22Rv1 (cell line): Measurements from ENCODE around the gene KCNJ1.

Experiments used
- H3K27ac ChIP-seq: fragments of 450-650 bp; 2 replicates; pipeline ENCODE4 v1.5.1; 2017
- CTCF ChIP-seq: fragments of 450-650 bp; IDR thresholded peaks from 2 replicates; pipeline ENCODE4 v1.5.1; 2017; ENCODE audit warnings: mild to moderate bottlenecking
- ZFX ChIP-seq: fragments of 450-650 bp; IDR thresholded peaks from 2 replicates; pipeline ENCODE4 v1.6.1; 2017; ENCODE audit warnings: antibody characterized with exemption, borderline replicate concordance

Gene KCNJ1

GRCh38 chr11:128905345-128906184, 38.5 kb upstream of the KCNJ1 start:
- peak; percentile 71 for TF ChIP-seq CTCF
- no peak for TF ChIP-seq ZFX
- no peak overlapping the region for H3K27ac ChIP-seq

- TF ChIP-seq ZFX, result no peak
- no peak for TF ChIP-seq CTCF
- no peak overlapping the region for H3K27ac ChIP-seq
Observed at GRCh38 chr11:128904656-128905344, 37.7 kb upstream of the KCNJ1 start.

- no peak overlapping the region for H3K27ac ChIP-seq
- TF ChIP-seq ZFX (no peak), CTCF (no peak)
Observed at GRCh38 chr11:128904303-128904655, 37.2 kb upstream of the KCNJ1 start.

- TF ChIP-seq CTCF, result no peak
- no peak for TF ChIP-seq ZFX
- H3K27ac ChIP-seq, result no peak overlapping the region
Observed at GRCh38 chr11:128903248-128904061, 36.4 kb upstream of the KCNJ1 start.

- no peak for TF ChIP-seq ZFX
- TF ChIP-seq CTCF, result no peak
- H3K27ac ChIP-seq, result no peak overlapping the region
Observed at GRCh38 chr11:128902515-128903066, 35.5 kb upstream of the KCNJ1 start.

GRCh38 chr11:128901653-128902514, 34.8 kb upstream of the KCNJ1 start:
- H3K27ac ChIP-seq, result no peak overlapping the region
- no peak for TF ChIP-seq CTCF
- TF ChIP-seq ZFX, result no peak
